Spleen (tissue), 11 donors: Measurements from ENCODE around the gene OTUD7B. TPM values are rescaled to one million over a fixed set of nuclear protein-coding genes. Genes with fewer than 3 reads are reported as not detected.

Experiments
- DNase-seq: peaks from one replicate; pipeline ENCODE4 v3.0.0-alpha.2; 2020
- H3K27ac ChIP-seq, 8 donors: fragments of 200-600 bp; sonication (generic) in 7 of 8; 1 replicate in 4 of 8; 2 replicates in 4 of 8; pipeline versions ENCODE4 v1.5.0 to v1.8.0; 2016 to 2021; ENCODE audit warnings: inconsistent platforms in 4 of 8, mild to moderate bottlenecking in 4 of 8, moderate library complexity in 1 of 8
- H3K27me3 ChIP-seq, 7 donors: fragments of 200-600 bp; sonication (generic) in 6 of 7; replicated peaks in 1 of 7; 1 replicate in 4 of 7; 2 replicates in 3 of 7; pipeline versions ENCODE4 v1.5.0 to v1.8.0; 2016 to 2021; ENCODE audit warnings: inconsistent platforms in 3 of 7, mild to moderate bottlenecking in 1 of 7
- H3K36me3 ChIP-seq, 6 donors: fragments of 200-600 bp; sonication (generic) in 5 of 6; 1 replicate in 4 of 6; 2 replicates in 2 of 6; pipeline versions ENCODE4 v1.5.0 to v1.8.0; 2016 to 2021; ENCODE audit warnings: inconsistent platforms in 2 of 6
- H3K4me1 ChIP-seq, 6 donors: fragments of 200-600 bp; sonication (generic) in 5 of 6; 1 replicate in 3 of 6; 2 replicates in 3 of 6; pipeline versions ENCODE4 v1.5.0 to v1.8.0; 2016 to 2021; ENCODE audit warnings: inconsistent platforms in 3 of 6
- H3K4me3 ChIP-seq, 8 donors: fragments of 200-600 bp; sonication (generic) in 7 of 8; 1 replicate in 4 of 8; 2 replicates in 4 of 8; pipeline versions ENCODE4 v1.5.0 to v1.8.0; 2016 to 2021; ENCODE audit warnings: inconsistent platforms in 4 of 8, mild to moderate bottlenecking in 4 of 8, moderate library complexity in 2 of 8
- H3K9me3 ChIP-seq, 8 donors: fragments of 200-600 bp; sonication (generic) in 7 of 8; 1 replicate in 4 of 8; 2 replicates in 4 of 8; pipeline versions ENCODE4 v1.5.0 to v1.8.0; 2016 to 2021; ENCODE audit warnings: inconsistent platforms in 4 of 8
- POLR2A ChIP-seq, 3 donors: fragments of 450-650 bp; IDR thresholded peaks; one replicate each; pipeline ENCODE4 v1.5.1; 2017; ENCODE audit warnings: antibody characterized with exemption in 3 of 3, mild to moderate bottlenecking in 1 of 3
- POLR2AphosphoS5 ChIP-seq, 3 donors: sonication (generic); formaldehyde crosslinking; IDR thresholded peaks; one replicate each; pipeline ENCODE4 v1.5.1; 2017; ENCODE audit warnings: antibody characterized with exemption in 3 of 3
- WGBS, 5 donors: extraction: QIAGEN DNeasy Blood & Tissue Kit in 3 of 5; methylation state at CpG; one replicate each; pipeline versions ENCODE4 v1.1.5 to v1.1.7; 2013 to 2018; 5-methylcytosine and 5-hydroxymethylcytosine counted together
- intact Hi-C: fragments of 100-400 bp; cut with DNase I; formaldehyde crosslinking; loops from one replicate; pipeline ENCODE4 v1.15.0; 2023; ENCODE audit warnings: low total_unique reads
- polyA plus RNA-seq, 3 donors: library from polyadenylated mRNA; stranded (reverse); fragments of 200-250 nt; gene quantifications; one replicate each; pipeline ENCODE4 v1.2.1, GENCODE V29; 2013
- total RNA-seq, 7 donors: library from RNA; depleted of rRNA in 3 of 7; stranded (reverse); fragments of >200 nt in 3 of 7; fragmentation: NEBNext Ultra II Directional in 4 of 7; extraction: Animal tissue kit (Norgen Biotek cat#: 25700) in 4 of 7; gene quantifications; one replicate each; pipeline versions ENCODE4 v1.1.0 to v1.2.1, GENCODE V29; 2016 to 2021
- TF ChIP-seq, protein P1 (sequence below), 11 experiments: fragments of 200-600 bp in 7 of 11; fragments of 450-650 bp in 4 of 11; sonication (generic) in 4 of 11; IDR thresholded peaks in 8 of 11; conservative IDR thresholded peaks in 3 of 11; 1 replicate in 7 of 11; 2 replicates in 4 of 11; pipeline versions ENCODE4 v1.4.0 to v1.8.0; 2016 to 2021; ENCODE audit warnings: antibody characterized with exemption in 11 of 11, inconsistent platforms in 4 of 11, mild to moderate bottlenecking in 1 of 11
- donor health status: healthy with polysubstance abuse.
- donor health status: DM: no; HTN: no; CAD: no; lungs with moderate emphysema.
- donor health status: DM: no; HTN: no; CAD: no.
- donor health status: Bipolar disorder and iron deficiency.
- donor health status: healthy.
- donor health status: DM: no; HTN: no; CAD: no.
- donor health status: DM: yes; HTN: yes; CAD: no.

The OTUD7B gene
- total and polyA plus RNA-seq, 10 donors: 0.70 to 20.5 (median 12.1) TPM

DNA sequence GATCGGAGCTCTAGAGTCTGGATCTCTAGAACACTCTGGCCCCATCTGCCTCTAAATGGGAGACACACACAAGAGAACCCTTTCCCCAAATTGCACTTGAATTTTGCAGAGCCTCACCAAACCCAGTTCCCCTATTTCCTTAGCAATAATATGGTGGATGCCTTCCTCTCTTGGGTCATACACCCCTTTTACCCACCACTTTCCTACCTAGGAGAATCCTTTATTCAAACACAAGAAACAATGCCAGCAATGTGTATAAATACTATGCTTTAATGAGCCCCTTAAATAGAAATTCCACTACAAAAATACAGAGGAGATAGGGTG lies 82.2 kb downstream of the OTUD7B start:
- Histone ChIP-seq H3K27me3 (no peaks in the 10 kb centered on the region), H3K27ac (peak overlapping the region; percentile 93 to 99 (median 98)), H3K4me3 (peak overlapping the region; percentile 78 to 98 (median 92)), H3K9me3 (no peaks in the 10 kb centered on the region), H3K4me1 (peaks cover 24 to 69% (median 42%) of the 10 kb centered on the region in 6 donors), H3K36me3 (peaks cover 11 to 35% (median 33%) of the 10 kb centered on the region in 6 donors)
- DNase-seq: no peak
- WGBS, 5 donors: 0% methylated on average over 1 of the region's 1 CpG
- TF ChIP-seq, protein P1, sequence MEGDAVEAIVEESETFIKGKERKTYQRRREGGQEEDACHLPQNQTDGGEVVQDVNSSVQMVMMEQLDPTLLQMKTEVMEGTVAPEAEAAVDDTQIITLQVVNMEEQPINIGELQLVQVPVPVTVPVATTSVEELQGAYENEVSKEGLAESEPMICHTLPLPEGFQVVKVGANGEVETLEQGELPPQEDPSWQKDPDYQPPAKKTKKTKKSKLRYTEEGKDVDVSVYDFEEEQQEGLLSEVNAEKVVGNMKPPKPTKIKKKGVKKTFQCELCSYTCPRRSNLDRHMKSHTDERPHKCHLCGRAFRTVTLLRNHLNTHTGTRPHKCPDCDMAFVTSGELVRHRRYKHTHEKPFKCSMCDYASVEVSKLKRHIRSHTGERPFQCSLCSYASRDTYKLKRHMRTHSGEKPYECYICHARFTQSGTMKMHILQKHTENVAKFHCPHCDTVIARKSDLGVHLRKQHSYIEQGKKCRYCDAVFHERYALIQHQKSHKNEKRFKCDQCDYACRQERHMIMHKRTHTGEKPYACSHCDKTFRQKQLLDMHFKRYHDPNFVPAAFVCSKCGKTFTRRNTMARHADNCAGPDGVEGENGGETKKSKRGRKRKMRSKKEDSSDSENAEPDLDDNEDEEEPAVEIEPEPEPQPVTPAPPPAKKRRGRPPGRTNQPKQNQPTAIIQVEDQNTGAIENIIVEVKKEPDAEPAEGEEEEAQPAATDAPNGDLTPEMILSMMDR (IDR thresholded peaks at IDR 0.05 in 8 of 11, conservative IDR thresholded peaks at IDR 0.05 in 3 of 11): no peak
- TF ChIP-seq POLR2A (IDR thresholded peaks at IDR 0.05): no peak
- no peak for TF ChIP-seq POLR2AphosphoS5 (IDR thresholded peaks at IDR 0.05)
- intact Hi-C loops: no loop called here

DNA sequence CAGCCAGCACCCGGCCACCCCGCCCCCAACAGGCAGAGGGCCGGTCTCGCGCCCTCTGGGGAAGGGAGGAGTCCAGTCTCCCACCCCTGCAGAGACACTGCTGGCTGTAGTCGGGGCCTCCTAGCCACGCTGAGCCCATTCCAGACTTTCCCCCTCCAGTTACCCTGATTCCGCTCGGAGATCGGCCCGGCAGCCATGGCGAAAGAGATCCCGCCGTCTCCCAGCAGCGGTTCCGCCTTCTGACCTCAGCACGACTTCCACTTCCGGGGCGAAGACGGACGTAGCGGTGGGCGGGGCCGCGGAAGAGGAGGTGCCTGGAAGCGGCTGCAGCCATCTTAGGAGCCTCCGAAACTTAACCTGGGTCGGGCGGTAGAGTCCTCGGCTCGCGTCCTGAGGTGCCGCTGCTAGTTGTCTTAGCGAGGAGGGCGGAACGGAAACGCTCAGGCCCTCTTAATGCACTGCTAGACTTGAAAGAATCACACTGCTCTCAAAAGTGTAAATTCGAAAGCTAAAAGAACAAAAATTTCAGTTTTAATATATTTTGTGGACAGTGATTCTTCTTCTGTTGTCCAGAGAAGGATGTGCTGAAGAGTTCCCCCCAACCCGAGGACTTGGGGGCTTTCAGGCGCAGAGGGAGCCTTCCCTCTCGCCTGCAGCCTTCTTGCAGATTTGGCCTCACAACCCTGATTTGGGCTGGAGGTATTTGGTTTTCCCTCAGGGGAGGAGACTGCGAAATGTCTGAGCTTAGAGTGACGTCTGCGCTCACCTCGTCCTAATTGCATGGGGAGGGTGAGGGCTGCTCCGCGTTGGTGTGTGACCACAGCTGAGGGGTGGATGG lies 82.7 kb downstream of the OTUD7B start, which contains the start of gene SF3B4:
SF3B4 (minus strand) TSS at position 241 of the 838 bp plus-strand sequence; CDS start at position 197, 44 bp downstream.
- H3K36me3 ChIP-seq: peaks cover 14 to 41% (median 38%) of the 10 kb centered on the region in 6 donors
- H3K27ac ChIP-seq: peak within 1 kb of the TSS; percentile 93 to 99 (median 98)
- WGBS, 5 donors: 0% methylated on average over 28 to 47 of the region's 47 CpGs
- DNase-seq: peak; percentile 99
- H3K4me1 ChIP-seq: peaks cover 24 to 69% (median 42%) of the 10 kb centered on the region in 6 donors
- peak in 2 of 3 donors; percentile 76 to 94 for TF ChIP-seq POLR2A (IDR thresholded peaks at IDR 0.05)
- peak in 2 of 3 donors; percentile 99 for TF ChIP-seq POLR2AphosphoS5 (IDR thresholded peaks at IDR 0.05)
- TF ChIP-seq, protein P1 (IDR thresholded peaks at IDR 0.05 in 8 of 11, conservative IDR thresholded peaks at IDR 0.05 in 3 of 11): peak in 4 of 11 experiments; percentile 8 to 37 (median 26)
- peak within 1 kb of the TSS; percentile 78 to 98 (median 92) for H3K4me3 ChIP-seq
- H3K9me3 ChIP-seq: no peaks in the 10 kb centered on the region
- intact Hi-C loops: no loop called here
- no peaks in the 10 kb centered on the region for H3K27me3 ChIP-seq

DNA sequence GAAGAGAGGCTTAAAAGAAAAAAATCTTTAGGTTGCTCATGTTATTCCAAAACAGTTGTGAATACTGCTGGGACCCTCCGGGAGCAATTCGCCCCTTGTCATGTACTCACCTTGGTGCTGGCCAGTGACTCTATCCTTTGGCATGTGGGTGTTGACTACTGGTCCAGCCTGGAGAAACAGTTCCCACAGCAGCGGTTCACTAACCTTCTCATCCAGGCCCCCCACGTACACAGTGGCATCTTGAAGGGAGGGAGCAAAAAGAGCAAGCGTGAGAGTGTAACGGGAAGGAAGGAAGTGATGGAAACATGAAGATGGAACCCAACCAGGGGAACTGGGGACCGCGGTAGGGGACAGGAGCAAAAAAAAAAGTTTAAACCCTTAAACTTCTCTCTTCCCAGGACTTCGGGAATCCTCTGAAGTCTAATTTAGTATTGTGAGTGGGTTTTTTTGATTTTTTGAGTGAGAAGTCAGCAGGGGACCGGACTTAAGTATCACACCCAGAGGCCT lies 83.4 kb downstream of the OTUD7B start:
- no peak for DNase-seq
- peaks cover 19 to 48% (median 45%) of the 10 kb centered on the region in 6 donors for H3K36me3 ChIP-seq
- H3K27me3 ChIP-seq: no peaks in the 10 kb centered on the region
- intact Hi-C loops: no loop called here
- H3K4me3 ChIP-seq: peak overlapping the region; percentile 78 to 98 (median 92)
- no peaks in the 10 kb centered on the region for H3K9me3 ChIP-seq
- no peak for TF ChIP-seq POLR2A (IDR thresholded peaks at IDR 0.05)
- no peak for TF ChIP-seq POLR2AphosphoS5 (IDR thresholded peaks at IDR 0.05)
- TF ChIP-seq, protein P1 (IDR thresholded peaks at IDR 0.05 in 8 of 11, conservative IDR thresholded peaks at IDR 0.05 in 3 of 11): no peak
- peaks cover 24 to 69% (median 42%) of the 10 kb centered on the region in 6 donors for H3K4me1 ChIP-seq
- WGBS, 5 donors: 3 to 5% (median 3%) methylated on average over 10 of the region's 10 CpGs
- peak overlapping the region; percentile 93 to 99 (median 98) for H3K27ac ChIP-seq

DNA sequence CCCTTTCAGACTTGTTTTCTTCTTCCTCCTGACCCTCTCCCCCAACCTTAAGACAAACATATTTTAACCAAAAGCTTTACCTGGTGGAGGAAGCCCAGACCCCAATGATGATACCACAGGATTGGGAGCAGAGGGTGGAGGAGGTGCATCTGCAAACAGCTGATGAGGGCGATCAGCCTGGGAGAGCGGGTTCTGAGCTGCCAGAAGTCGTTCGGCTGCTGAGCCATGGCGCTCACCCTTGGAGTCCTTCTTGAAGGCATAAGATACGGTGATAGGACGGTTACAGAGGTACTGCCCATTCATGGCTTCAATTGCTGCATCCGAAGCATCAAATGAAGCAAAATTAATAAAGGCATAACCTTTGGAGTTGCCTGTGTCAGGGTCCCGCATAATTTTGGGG lies 84.2 kb downstream of the OTUD7B start:
- TF ChIP-seq POLR2AphosphoS5 (IDR thresholded peaks at IDR 0.05) (no peak), POLR2A (IDR thresholded peaks at IDR 0.05) (no peak)
- TF ChIP-seq, protein P1 (IDR thresholded peaks at IDR 0.05 in 8 of 11, conservative IDR thresholded peaks at IDR 0.05 in 3 of 11): no peak
- Histone ChIP-seq H3K27ac (no peak overlapping the region), H3K9me3 (no peaks in the 10 kb centered on the region), H3K4me3 (peak overlapping the region in 4 of 8 donors; percentile 81 to 97 (median 90)), H3K27me3 (no peaks in the 10 kb centered on the region), H3K4me1 (peaks cover 24 to 67% (median 42%) of the 10 kb centered on the region in 6 donors), H3K36me3 (peaks cover 19 to 56% (median 47%) of the 10 kb centered on the region in 6 donors)
- WGBS, 5 donors: 95 to 98% (median 96%) methylated on average over 9 of the region's 9 CpGs
- intact Hi-C loops: no loop called here
- DNase-seq: no peak
